ENCODE measurements around the gene GLI2. TPM values are rescaled to one million over a fixed set of nuclear protein-coding genes. Genes with fewer than 3 reads are reported as not detected.
A peak's percentile ranks its signal among the peaks of the same experiment; 100 is the strongest.

The GLI2 gene
- total RNA-seq, 1 experiment from 2014 or later: 41.4 TPM

DNA sequence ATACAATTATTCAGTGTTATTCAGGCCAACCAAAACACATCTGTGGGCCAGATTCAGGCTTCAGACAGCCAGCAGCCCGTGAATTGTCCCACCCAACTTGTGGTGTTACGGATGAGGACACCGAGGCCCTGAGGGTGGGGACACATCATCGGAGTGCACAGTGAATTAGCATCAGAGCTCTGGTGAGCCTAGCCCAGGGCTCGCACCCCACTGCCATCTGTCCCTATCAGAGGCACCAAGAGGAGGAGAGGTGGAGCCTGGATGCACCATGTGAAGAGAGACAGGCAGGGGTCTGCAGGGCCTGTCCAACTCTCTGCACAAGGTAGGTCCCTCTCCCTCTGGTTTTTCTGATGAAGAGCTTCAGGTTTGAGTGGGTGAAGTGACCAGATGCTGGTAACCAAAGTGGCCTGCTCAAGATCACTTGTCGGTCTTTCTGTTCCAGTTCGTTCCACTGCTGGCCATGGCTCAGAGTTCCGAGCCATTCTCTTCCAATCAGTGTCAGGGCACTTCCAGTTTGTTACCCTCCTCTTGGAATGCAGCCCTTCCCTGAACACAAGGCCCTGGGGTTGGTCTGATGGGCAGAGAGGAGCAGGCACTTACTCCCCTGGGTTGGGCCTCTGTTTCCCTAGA is 14.8 kb upstream of the GLI2 start:
- DNase-seq: peak; percentile 12
- Histone ChIP-seq H3K27me3 (ENCODE audit: control insufficient read depth, insufficient read depth, low read length) (peaks cover 5% of the 10 kb centered on the region), H3K4me3 (ENCODE audit: insufficient read depth, low read depth, low read length) (no peak overlapping the region)

DNA sequence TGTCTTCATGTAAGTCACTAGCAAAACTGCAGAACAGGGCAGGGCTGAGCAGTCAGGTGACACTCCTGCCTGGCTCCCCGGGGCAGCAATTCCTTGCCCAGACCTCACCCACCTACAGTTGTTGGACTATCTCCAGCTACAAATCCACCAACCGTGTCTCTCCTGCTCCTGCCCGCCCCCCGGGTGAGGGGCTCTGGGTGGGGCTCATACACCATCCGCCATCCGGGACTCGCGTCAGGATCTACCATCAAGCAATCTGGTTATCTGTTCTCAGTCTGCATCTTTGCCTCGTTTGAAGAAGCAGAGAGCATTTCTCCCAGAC is 13.5 kb upstream of the GLI2 start:
- H3K27me3 ChIP-seq (ENCODE audit: control insufficient read depth, insufficient read depth, low read length): peaks cover 5% of the 10 kb centered on the region
- peak; percentile 19 for DNase-seq
- H3K36me3 ChIP-seq (replicated peaks; ENCODE audit: control insufficient read depth, insufficient read depth, low read length): no peaks in the 10 kb centered on the region
- no peak overlapping the region for H3K4me3 ChIP-seq (ENCODE audit: insufficient read depth, low read depth, low read length)

More for the DNA sequence above, 14.8 kb upstream of the GLI2 start:
- H3K36me3 ChIP-seq (replicated peaks; ENCODE audit: control insufficient read depth, insufficient read depth, low read length): no peaks in the 10 kb centered on the region

DNA sequence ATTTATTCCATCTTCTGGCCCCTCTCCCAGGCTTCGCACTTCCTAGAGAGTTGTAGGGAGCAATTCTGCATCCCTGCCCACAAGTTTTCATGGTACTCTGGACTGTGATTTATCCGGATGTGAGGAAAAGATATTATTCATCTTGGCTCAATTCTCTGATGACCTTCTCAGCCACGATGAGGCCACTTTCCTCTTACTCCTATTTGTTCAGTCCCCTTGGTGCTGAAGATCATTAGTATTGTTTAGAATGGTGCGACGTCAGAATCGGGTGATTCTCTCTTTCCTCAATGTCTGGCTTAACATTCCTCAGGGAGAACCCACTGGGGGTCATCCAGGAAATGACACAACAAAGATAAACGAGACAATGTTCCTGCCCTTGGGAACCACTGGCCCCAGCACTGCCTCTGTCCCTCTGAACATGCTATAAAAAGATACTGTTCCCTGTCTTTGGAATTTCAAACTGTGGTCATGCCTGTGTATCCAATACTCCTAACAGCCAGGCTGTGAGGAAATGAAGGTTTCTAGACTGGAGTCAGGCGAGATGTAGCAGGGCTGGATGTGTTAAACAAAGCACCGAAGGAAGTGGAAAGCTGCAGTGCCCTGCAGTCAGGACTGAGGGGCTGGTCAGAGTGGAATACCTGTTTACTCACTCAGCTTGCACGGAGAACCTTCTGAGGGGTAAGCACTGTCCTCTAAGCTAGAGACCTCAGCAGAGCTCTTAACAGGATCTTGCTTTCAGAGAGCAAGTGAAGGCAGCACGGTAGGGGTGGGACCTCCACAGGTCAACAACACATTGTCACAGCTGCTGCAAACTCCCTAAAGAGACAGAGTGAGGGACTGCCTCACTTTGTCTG is 12.9 kb upstream of the GLI2 start:
- DNase-seq: peak; percentile 64
- peaks cover 5% of the 10 kb centered on the region for H3K27me3 ChIP-seq (ENCODE audit: control insufficient read depth, insufficient read depth, low read length)
- H3K4me3 ChIP-seq (ENCODE audit: insufficient read depth, low read depth, low read length): no peak overlapping the region
- no peaks in the 10 kb centered on the region for H3K36me3 ChIP-seq (replicated peaks; ENCODE audit: control insufficient read depth, insufficient read depth, low read length)

GRCh38 chr2:120726245-120726644 is 9.4 kb upstream of the GLI2 start:
- Histone ChIP-seq H3K4me3 (ENCODE audit: insufficient read depth, low read depth, low read length) (no peak overlapping the region), H3K27me3 (ENCODE audit: control insufficient read depth, insufficient read depth, low read length) (peaks cover 3% of the 10 kb centered on the region), H3K36me3 (replicated peaks; ENCODE audit: control insufficient read depth, insufficient read depth, low read length) (no peaks in the 10 kb centered on the region)
- DNase-seq: no peak

- DNase-seq: peak; percentile 4
- H3K36me3 ChIP-seq (replicated peaks; ENCODE audit: control insufficient read depth, insufficient read depth, low read length): no peaks in the 10 kb centered on the region
- no peak overlapping the region for H3K4me3 ChIP-seq (ENCODE audit: insufficient read depth, low read depth, low read length)
- H3K27me3 ChIP-seq (ENCODE audit: control insufficient read depth, insufficient read depth, low read length): no peaks in the 10 kb centered on the region
Measured at GRCh38 chr2:120729406-120730399, 6.0 kb upstream of the GLI2 start.

DNA sequence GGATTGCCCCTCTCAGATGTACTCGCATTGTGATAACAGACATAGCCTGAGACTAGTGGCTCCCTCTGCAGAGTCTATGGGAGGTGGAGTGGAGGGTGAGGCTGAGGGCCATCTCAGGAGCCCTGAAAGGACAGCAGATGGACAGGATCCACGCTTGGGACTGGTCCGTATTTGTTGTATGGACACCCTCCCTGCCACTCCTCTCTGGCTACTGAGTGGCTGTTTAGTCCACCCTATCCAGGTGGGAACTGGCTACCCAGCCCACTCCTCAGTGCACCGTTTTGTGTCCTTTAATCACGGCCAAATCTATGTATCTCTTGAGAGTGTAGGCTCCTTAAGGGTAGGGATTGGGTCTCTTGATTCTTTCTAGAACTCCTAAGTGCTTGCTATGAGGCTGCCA is 4.5 kb upstream of the GLI2 start:
- no peaks in the 10 kb centered on the region for H3K36me3 ChIP-seq (replicated peaks; ENCODE audit: control insufficient read depth, insufficient read depth, low read length)
- no peaks in the 10 kb centered on the region for H3K27me3 ChIP-seq (ENCODE audit: control insufficient read depth, insufficient read depth, low read length)
- DNase-seq: peak; percentile 2
- H3K4me3 ChIP-seq (ENCODE audit: insufficient read depth, low read depth, low read length): no peak overlapping the region

DNA sequence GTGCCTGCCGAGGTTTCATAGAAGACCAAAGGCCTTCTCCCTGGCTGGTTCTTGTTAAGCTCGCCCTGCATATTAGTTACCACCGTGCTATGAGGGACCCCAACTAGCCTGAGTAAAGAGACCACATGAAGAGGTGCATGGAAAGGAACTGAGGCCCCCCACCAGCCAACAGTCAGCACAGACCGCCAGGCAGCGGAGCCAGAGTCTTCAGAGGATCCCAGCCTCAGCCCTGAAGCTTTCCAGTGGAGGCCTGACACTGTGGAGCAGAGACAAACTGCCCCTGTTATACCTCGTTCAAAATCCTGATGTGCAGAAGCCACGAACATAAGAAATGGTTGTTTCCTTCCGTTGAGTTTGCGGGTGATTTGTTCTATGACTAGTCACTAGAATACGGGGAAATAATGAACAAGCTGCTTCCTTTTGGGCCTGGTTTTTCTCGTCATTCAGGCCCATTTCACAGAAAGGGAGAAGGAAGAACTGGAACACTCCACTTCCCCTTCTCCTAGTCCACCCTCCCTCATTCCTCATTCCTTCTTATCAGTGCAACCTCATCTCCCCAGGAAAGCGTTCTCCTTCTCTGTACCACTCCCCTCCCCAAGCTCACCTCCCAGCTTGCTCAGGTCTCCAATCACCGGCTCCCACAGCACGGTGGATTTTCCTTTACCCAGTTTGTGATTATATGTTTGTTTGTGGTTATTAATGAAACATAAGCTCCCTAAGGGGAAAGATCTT is 3.0 kb upstream of the GLI2 start:
- Histone ChIP-seq H3K27me3 (ENCODE audit: control insufficient read depth, insufficient read depth, low read length) (no peaks in the 10 kb centered on the region), H3K36me3 (replicated peaks; ENCODE audit: control insufficient read depth, insufficient read depth, low read length) (no peaks in the 10 kb centered on the region), H3K4me3 (ENCODE audit: insufficient read depth, low read depth, low read length) (no peak overlapping the region)
- peak; percentile 11 for DNase-seq

GRCh38 chr2:120733238-120733932 is 2.3 kb upstream of the GLI2 start:
- peak; percentile 1 for DNase-seq
- H3K36me3 ChIP-seq (replicated peaks; ENCODE audit: control insufficient read depth, insufficient read depth, low read length): no peaks in the 10 kb centered on the region
- no peaks in the 10 kb centered on the region for H3K27me3 ChIP-seq (ENCODE audit: control insufficient read depth, insufficient read depth, low read length)
- H3K4me3 ChIP-seq (ENCODE audit: insufficient read depth, low read depth, low read length): no peak overlapping the region

- DNase-seq: peak; percentile 72
- no peaks in the 10 kb centered on the region for H3K36me3 ChIP-seq (replicated peaks; ENCODE audit: control insufficient read depth, insufficient read depth, low read length)
- H3K27me3 ChIP-seq (ENCODE audit: control insufficient read depth, insufficient read depth, low read length): no peaks in the 10 kb centered on the region
- H3K4me3 ChIP-seq (ENCODE audit: insufficient read depth, low read depth, low read length): peak overlapping the region; percentile 88
Measured at GRCh38 chr2:120734930-120735651, 577 bp upstream of the GLI2 start.

- DNase-seq: peak; percentile 69
- H3K27me3 ChIP-seq (ENCODE audit: control insufficient read depth, insufficient read depth, low read length): no peaks in the 10 kb centered on the region
Measured at GRCh38 chr2:120736202-120736623, 545 bp downstream of the GLI2 start.

DNA sequence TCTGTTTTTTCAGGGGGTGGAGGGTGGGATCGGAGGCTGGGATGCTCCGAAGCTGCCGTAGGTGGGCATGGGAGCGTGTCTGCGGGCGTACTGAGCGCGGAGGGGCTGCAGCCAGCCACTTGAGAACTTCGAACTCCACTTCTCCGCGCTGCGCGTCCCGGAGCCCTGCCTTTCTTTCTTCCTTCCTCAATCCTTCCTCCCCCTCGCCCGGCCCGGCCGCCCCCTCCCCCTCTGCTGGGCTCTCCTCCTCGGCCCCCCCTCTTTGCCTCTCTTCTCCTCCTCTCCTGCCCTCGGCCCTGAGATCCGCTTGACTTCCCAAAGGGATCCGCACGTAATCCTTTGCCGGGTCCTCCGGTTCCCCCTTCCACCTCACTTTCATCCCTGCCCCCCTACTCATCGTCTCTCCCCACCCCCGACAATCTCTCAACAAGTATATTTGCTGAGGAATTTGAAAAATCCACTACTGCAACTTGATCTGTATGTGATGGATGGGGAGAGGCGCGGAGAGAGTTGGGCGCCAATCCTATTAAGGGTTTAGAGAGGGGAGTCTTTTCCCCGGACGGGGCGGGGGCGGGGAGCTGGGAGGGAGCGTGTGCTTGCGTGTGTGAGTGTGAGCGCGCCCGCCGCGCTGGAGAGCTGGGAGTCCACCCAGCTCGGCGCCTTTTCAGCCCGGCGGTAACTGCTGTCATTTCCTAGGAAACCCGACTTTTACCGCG is 1.1 kb downstream of the GLI2 start:
- DNase-seq: peak; percentile 88
- Histone ChIP-seq H3K4me3 (ENCODE audit: insufficient read depth, low read depth, low read length) (peak overlapping the region; percentile 88), H3K36me3 (replicated peaks; ENCODE audit: control insufficient read depth, insufficient read depth, low read length) (no peaks in the 10 kb centered on the region), H3K27me3 (ENCODE audit: control insufficient read depth, insufficient read depth, low read length) (no peaks in the 10 kb centered on the region)

More at GRCh38 chr2:120736202-120736623, 545 bp downstream of the GLI2 start:
- Histone ChIP-seq H3K4me3 (ENCODE audit: insufficient read depth, low read depth, low read length) (peak overlapping the region; percentile 88), H3K36me3 (replicated peaks; ENCODE audit: control insufficient read depth, insufficient read depth, low read length) (no peaks in the 10 kb centered on the region)

DNA sequence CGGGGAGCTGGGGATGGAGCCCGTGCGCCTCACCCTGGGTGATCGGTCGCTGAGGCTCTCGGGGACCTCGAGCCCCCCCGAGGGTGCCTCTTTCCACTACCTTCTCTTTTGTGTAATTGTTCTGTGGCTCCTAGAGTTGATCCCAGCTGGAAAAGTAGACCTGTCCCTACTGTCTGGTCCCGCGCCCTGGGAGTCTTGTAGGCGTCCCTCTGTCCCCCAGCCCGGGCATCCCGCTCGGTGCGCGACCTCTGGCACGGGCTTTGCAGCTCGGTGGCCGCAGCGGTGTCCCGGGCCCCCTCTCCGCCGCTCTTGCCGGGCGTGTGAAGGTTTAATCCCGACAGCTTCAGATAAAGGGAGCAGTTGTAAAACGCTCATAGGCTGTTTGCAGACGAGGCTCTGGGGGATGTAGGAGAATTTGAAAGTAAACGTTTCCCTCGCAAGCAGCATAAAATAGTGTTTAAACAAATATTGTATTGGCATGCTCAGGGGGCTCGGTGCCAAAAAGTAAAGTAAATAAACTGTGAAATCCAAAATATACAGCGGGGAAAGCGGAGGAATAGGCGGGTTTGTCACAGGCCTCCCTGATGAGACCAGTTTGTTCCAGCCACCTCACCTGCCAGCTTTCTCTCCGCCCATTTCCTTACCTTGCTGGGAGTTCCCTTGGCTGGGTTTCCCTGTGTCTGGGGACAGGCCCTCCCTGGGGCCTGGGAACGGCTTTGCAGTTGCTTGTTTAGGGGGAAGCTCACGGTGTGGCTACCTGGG is 1.9 kb downstream of the GLI2 start:
- no peaks in the 10 kb centered on the region for H3K27me3 ChIP-seq (ENCODE audit: control insufficient read depth, insufficient read depth, low read length)
- no peaks in the 10 kb centered on the region for H3K36me3 ChIP-seq (replicated peaks; ENCODE audit: control insufficient read depth, insufficient read depth, low read length)
- DNase-seq: peak; percentile 73
- H3K4me3 ChIP-seq (ENCODE audit: insufficient read depth, low read depth, low read length): peak overlapping the region; percentile 88
